Superior temporal gyrus (tissue), 1 donor: ENCODE measurements around the gene HCAR3.
A peak's percentile ranks its signal among the peaks of the same experiment; 100 is the strongest.
"Not testable (repeated sequence)": the region's sequence is repeated elsewhere in the genome, so short reads cannot be mapped to it uniquely, and the experiment has no call there.

Experiments used
- DNase-seq: peaks from one replicate; pipeline ENCODE4 v3.0.0-alpha.2; 2016; ENCODE audit errors: extremely low spot score

HCAR3 gene

GRCh38 chr12:122716658-122717057 is at the start of gene HCAR3:
Gene HCAR3, minus strand, starts transcription at chr12:122716811. Its CDS starts 74 bp downstream, at chr12:122716737.
- DNase-seq, result not testable (repeated sequence)

GRCh38 chr12:122757568-122757967 is 41.0 kb upstream of the HCAR3 start:
- DNase-seq, result no peak

- DNase-seq, result no peak
Observed at GRCh38 chr12:122754790-122755189, 38.2 kb upstream of the HCAR3 start.

GRCh38 chr12:122753319-122753650 is 36.7 kb upstream of the HCAR3 start:
- DNase-seq, result no peak

GRCh38 chr12:122752464-122753318 is 36.1 kb upstream of the HCAR3 start, which contains the start of gene DENR:
Gene DENR, plus strand, starts transcription at chr12:122752824. Its CDS starts 878 bp downstream, at chr12:122753702.
- peak; percentile 97 for DNase-seq

GRCh38 chr12:122750781-122751515 is 34.3 kb upstream of the HCAR3 start:
- DNase-seq, result not testable (repeated sequence)

GRCh38 chr12:122749569-122750332 is 33.1 kb upstream of the HCAR3 start:
- DNase-seq, result no peak

- no peak for DNase-seq
Observed at GRCh38 chr12:122747224-122748135, 30.9 kb upstream of the HCAR3 start.

- no peak for DNase-seq
Observed at GRCh38 chr12:122743895-122744525, 27.4 kb upstream of the HCAR3 start.

- no peak for DNase-seq
Observed at GRCh38 chr12:122740351-122740750, 23.7 kb upstream of the HCAR3 start.

GRCh38 chr12:122738571-122738970 is 22.0 kb upstream of the HCAR3 start:
- no peak for DNase-seq

- DNase-seq, result no peak
Observed at GRCh38 chr12:122732611-122733010, 16.0 kb upstream of the HCAR3 start.

- no peak for DNase-seq
Observed at GRCh38 chr12:122732170-122732569, 15.6 kb upstream of the HCAR3 start.

- DNase-seq, result no peak
Observed at GRCh38 chr12:122730215-122731014, 13.8 kb upstream of the HCAR3 start, which contains the start of gene HCAR1. Gene HCAR1, minus strand, starts transcription at chr12:122730844. Its CDS starts 505 bp downstream, at chr12:122730339.

GRCh38 chr12:122729583-122730214 is 13.1 kb upstream of the HCAR3 start:
- no peak for DNase-seq

GRCh38 chr12:122726080-122726558 is 9.5 kb upstream of the HCAR3 start:
- no peak for DNase-seq

- no peak for DNase-seq
Observed at GRCh38 chr12:122725452-122726079, 9.0 kb upstream of the HCAR3 start.

GRCh38 chr12:122724641-122725243 is 8.1 kb upstream of the HCAR3 start:
- DNase-seq, result no peak
